Activated CD4-positive, alpha-beta T cell treated with anti-CD3 and anti-CD28 coated beads for 1 hour (primary cell): ENCODE measurements around the gene FAM120AOS.

Experiments
- DNase-seq: peaks from one replicate; pipeline ENCODE4 v3.0.0-alpha.2; 2020

Gene FAM120AOS

GRCh38 chr9:93453047-93453914 is at the start of gene FAM120AOS:
TSS of gene FAM120AOS (minus strand) at chr9:93453581. CDS start at chr9:93452709, 872 bp downstream.
- DNase-seq, result peak; percentile 70

GRCh38 chr9:93501406-93501805 is 48.0 kb upstream of the FAM120AOS start:
- no peak for DNase-seq

- no peak for DNase-seq
These were observed 47.4 kb upstream of the FAM120AOS start for GRCh38 chr9:93500571-93501298.

GRCh38 chr9:93496285-93496684 is 42.9 kb upstream of the FAM120AOS start:
- DNase-seq, result no peak

DNA sequence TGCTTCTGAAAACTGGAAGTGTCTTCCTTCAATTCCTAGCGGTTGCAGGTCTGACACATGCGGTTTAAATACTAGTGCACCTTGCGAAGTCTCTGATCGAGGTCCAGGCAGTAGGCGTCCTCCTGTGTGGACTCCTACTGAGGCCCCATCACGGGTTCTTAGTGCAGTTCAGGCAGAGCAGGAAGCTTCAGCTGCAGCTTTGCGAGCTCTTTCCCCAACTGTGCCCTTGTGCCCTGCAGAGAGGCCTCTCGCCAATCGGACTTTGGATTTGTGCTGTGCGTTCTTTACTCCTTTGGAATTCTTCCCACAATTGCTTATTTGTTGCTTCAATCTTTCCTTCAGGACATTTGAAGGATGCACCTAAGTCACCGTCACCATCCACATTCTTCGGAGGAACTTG is 40.6 kb upstream of the FAM120AOS start:
- no peak for DNase-seq

- no peak for DNase-seq
These were observed 38.9 kb upstream of the FAM120AOS start for GRCh38 chr9:93492327-93492726.

DNA sequence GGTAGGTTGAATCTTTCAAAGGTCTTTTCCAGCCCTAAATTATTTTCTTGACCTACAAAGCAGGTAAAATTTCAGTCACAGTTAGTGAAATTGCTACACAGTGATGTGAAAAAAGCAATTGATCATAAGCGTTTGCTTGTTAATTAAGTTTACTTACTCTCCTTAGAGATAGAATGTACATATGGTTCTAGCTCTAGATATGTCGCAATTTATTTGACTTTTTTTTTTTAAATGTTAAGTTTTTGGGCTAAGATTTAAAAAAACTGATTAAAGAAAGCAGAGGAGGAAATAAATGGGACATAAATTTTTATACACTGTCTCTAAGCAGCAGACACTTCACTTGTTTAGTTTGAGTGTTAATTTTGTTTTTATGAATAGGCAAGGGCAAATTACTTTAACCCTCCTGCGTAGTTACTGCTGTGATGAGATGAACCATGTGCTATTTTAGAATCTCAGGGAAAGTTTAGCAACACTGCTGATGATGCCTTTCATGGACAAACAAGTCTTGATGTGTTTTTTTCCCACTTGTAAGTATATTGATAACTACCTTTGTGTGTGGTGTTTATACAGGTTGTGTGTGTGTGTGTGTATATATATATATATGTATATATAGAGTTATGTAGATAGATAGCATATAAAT is 38.3 kb upstream of the FAM120AOS start:
- DNase-seq, result no peak

GRCh38 chr9:93488244-93488643 is 34.9 kb upstream of the FAM120AOS start:
- DNase-seq, result no peak

- no peak for DNase-seq
These were observed 32.9 kb upstream of the FAM120AOS start for GRCh38 chr9:93486268-93486667.

- no peak for DNase-seq
These were observed 30.1 kb upstream of the FAM120AOS start for GRCh38 chr9:93483497-93483896.

GRCh38 chr9:93480728-93481324 is 27.4 kb upstream of the FAM120AOS start:
- no peak for DNase-seq

GRCh38 chr9:93480262-93480661 is 26.9 kb upstream of the FAM120AOS start:
- DNase-seq, result no peak

- no peak for DNase-seq
These were observed 26.3 kb upstream of the FAM120AOS start for GRCh38 chr9:93479726-93480125.

- DNase-seq, result no peak
These were observed 24.0 kb upstream of the FAM120AOS start for GRCh38 chr9:93477397-93477796.

DNA sequence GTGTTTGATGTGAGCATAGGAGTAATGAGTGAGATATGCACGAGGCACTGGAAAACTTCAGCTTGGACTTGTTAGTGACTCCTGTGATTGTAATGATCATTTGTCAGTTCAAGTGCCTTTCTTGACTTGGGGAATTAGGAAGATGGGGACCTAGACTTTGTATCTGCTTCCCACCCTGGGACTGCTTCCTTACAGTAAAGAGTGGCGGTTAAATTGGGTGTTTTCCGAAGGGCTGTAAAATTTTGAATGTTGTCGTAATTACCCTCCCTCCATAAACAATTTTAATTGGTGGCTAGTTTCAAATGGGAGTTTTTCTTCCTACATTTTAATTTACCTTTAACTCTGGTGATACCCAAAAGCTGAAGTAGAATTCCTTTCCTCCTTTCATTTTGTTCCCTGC is 23.5 kb upstream of the FAM120AOS start:
- DNase-seq, result no peak

DNA sequence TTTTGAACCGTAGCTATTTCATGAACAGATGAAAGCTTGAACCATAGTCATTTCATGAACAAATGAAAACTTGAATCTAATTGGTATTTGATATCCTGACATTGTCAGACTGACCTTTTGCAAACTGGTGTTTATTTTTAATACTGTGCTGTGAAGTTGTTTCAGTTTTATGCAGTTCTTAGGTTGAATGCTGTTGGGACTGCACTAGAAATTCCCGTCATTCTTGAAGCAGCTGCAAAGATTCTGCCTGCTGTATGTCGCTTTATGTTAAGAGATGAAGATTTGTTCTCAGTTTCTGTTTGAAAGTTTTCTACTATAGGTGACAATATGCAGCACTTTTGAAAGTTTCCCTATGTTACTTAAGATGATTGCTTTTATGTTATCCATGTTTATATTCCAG is 22.5 kb upstream of the FAM120AOS start:
- DNase-seq, result no peak

DNA sequence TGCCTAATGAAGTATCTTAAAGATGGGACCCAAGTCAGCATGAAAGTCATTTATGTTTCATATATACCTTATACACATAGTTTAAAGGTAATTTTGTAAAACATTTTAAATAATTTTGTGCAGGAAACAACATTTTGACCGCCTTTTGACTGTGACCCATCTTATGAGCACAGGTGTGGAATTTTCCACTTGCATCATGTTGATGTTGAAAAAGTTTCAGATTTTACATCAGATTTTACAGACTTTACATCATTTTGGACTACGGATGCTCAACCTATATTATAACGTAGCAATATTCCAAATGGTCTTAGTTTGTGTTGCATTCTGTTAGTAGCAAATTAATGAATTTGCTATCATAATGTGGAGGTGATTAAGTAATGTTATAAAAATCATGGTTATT is 21.7 kb upstream of the FAM120AOS start:
- no peak for DNase-seq

DNA sequence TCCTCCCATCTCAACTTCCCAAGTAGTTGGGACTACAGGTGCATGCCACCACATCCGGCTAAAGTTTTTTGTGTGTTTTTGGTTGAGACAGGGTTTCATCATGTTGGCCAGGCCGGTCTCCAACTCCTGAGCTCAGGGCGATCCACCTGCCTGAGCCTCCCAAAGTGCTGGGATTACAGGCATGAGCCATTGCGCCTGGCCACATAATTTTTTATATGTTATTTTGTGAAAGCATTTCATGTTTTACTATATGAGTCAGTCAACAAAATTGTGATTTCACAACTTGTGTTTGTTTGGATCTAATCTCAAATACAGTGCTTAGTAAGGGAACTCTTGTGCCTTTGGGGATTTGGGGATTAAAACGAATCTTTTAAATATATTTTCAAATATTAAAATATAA is 20.0 kb upstream of the FAM120AOS start:
- DNase-seq, result no peak

GRCh38 chr9:93471124-93471523 is 17.7 kb upstream of the FAM120AOS start:
- no peak for DNase-seq

DNA sequence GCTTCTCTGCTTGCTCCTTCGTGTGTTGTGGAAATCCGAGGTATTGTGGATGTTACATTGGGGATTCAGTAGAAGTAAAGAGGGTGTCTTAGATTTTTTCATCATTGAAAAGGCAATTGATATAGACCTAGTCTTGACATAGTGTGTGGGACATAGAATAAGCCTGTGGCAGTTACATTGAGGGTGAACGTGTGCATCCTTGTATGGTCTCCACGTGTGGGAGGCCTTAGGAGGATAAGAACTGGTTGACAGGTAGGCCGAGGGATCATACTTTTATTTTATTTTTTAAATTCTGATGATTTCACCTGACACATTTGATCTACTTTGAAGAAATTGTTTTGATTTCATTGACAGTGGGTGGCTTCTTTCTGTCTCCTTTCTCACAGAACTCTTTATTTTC is 17.0 kb upstream of the FAM120AOS start:
- no peak for DNase-seq

DNA sequence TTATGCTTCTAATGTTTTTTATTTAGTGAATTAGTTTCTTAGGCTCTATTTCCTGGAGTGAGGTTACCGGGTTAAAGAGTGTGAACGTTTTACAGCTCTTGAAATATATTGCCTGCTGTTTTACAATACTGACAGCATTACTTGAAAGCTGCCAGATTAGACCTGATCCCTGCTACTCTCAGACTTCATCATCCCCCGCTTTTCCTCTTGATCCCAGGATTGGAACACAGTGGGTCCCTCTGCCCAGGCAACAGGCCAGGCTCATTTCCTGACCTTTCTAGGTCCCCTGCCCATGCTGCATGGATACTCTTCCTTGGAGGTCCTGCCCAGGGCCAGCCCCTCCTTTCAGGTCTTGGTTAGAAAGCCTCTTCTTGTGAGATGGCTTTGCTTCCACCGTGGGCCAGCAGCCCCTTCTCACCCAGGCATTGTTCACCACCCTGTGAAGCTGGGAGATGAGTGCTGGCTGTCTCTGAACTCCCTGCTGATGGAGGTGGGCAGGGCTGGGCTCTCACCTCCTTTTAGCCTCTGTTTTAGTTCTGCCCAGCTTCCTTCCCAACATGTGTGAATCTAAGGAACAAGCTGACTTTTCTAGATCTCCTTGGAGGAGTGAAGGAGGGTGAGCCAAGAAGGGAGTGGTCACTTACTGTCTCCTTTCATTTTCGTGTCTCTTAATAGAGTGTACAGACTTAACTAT is 15.5 kb upstream of the FAM120AOS start:
- no peak for DNase-seq

GRCh38 chr9:93467462-93467861 is 14.1 kb upstream of the FAM120AOS start:
- DNase-seq, result no peak

- no peak for DNase-seq
These were observed 13.7 kb upstream of the FAM120AOS start for GRCh38 chr9:93467062-93467416.
